SK-N-MC (cell line): Measurements from ENCODE around the gene BMERB1.
"Not testable (repeated sequence)": the region's sequence is repeated elsewhere in the genome, so short reads cannot be mapped to it uniquely, and the experiment has no call there.

Experiments used
- DNase-seq: peaks from one replicate; pipeline ENCODE4 v3.0.0-alpha.2; 2011; ENCODE audit warnings: low read depth, low spot score
- H3K27ac ChIP-seq: fragments of 200-600 bp; sonication (generic); 2 replicates; pipeline ENCODE4 v1.5.1; 2016; ENCODE audit warnings: mixed run types
- H3K36me3 ChIP-seq: fragments of 200-600 bp; sonication (generic); 2 replicates; pipeline ENCODE4 v1.6.1; 2017; ENCODE audit warnings: antibody characterized with exemption, low read length, mixed read lengths; ENCODE audit not compliant: insufficient read depth
- H3K4me3 ChIP-seq: fragments of 200-600 bp; sonication (generic); 2 replicates; pipeline ENCODE4 v1.5.1; 2016
- H3K9ac ChIP-seq: fragments of 200-600 bp; sonication (generic); 2 replicates; pipeline ENCODE4 v1.8.0; 2017; ENCODE audit warnings: mixed run types, mixed read lengths; ENCODE audit not compliant: insufficient read length
- H3K9me3 ChIP-seq: fragments of 200-600 bp; sonication (generic); 2 replicates; pipeline ENCODE4 v1.6.1; 2017; ENCODE audit warnings: low read depth, mild to moderate bottlenecking, antibody characterized with exemption, low read length, moderate library complexity, mixed read lengths
- EZH2 ChIP-seq: fragments of 200-600 bp; sonication (generic); IDR thresholded peaks from one replicate; pipeline ENCODE4 v1.6.1; 2017; ENCODE audit warnings: antibody characterized with exemption
- FOXP2 ChIP-seq: optimal IDR thresholded peaks from 2 replicates; pipeline ENCODE3; 2011; ENCODE audit warnings: mild to moderate bottlenecking, moderate library complexity; ENCODE audit not compliant: insufficient read depth; ENCODE audit errors: extremely low read length, control extremely low read depth
- POLR2AphosphoS5 ChIP-seq: IDR thresholded peaks from 2 replicates; pipeline ENCODE4 v1.6.1; 2012; ENCODE audit warnings: mild to moderate bottlenecking, low read depth, low read length, borderline replicate concordance

Gene BMERB1

DNA sequence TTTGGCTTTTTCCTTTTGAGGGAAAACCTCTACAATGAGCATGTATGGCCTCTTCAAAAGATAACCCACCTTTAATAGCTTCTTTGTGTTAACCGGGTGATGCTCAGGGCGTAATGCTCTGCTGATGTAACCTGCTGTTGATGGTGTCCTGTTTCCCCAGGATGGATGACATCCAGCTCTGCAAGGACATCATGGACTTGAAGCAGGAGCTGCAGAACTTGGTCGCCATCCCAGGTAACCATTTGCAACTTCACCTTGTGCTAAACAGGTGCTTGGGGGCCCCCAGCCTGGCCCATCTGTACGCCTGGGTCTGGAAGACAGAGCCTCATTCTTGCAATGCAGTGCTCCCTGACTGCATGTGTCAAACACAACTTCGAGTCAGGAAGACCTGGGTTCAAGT, 133.4 kb downstream of the BMERB1 start:
- TF ChIP-seq FOXP2 (no peak), EZH2 (no peak), POLR2AphosphoS5 (no peak)
- DNase-seq: no peak
- Histone ChIP-seq H3K9ac (no peak overlapping the region), H3K36me3 (no peaks in the 10 kb centered on the region), H3K9me3 (no peaks in the 10 kb centered on the region), H3K4me3 (no peak overlapping the region), H3K27ac (no peak overlapping the region)

GRCh38 chr16:15570666-15571065, 136.3 kb downstream of the BMERB1 start:
- not testable (repeated sequence) for H3K36me3 ChIP-seq, H3K4me3 ChIP-seq, H3K27ac ChIP-seq, H3K9me3 ChIP-seq, H3K9ac ChIP-seq, DNase-seq

GRCh38 chr16:15571557-15571956, 137.2 kb downstream of the BMERB1 start:
- TF ChIP-seq POLR2AphosphoS5 (no peak), FOXP2 (no peak), EZH2 (no peak)
- no peak overlapping the region for H3K27ac ChIP-seq
- H3K9ac ChIP-seq: no peak overlapping the region

DNA sequence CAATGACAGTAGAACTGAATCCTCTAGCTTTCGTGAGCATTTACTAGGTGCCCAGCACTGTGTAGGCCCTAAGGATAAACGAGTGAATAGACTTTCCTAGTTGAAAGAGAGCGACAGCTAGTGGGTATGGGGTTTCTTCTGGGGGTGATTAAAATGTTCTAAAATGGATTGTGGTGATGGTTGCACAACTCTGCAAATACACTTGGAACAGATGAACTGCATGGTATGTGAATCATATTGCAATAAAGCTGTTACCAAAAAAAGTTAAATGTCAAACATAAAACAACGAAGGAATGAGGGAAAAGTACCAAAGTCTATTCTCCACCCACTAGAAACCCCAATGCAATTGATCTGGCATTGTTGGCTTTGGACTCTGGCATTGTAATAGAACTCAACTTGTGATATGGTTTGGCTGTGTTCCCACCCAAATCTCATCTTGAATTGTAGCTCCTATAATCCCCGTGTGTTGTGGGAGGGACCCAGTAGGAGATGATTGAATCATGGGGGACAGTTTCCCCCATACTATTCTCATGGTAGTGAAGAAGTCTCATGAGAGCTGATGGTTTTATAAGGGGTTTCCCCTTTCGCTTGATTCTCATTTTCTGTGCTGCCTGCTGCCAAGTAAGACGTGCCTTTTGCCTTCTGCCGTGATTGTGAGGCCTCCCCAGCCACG, 138.1 kb downstream of the BMERB1 start:
- DNase-seq: no peak
- no peaks in the 10 kb centered on the region for H3K36me3 ChIP-seq
- no peaks in the 10 kb centered on the region for H3K9me3 ChIP-seq
- no peak for TF ChIP-seq FOXP2
- TF ChIP-seq EZH2: no peak
- no peak for TF ChIP-seq POLR2AphosphoS5
- no peak overlapping the region for H3K27ac ChIP-seq
- H3K4me3 ChIP-seq: no peak overlapping the region
- H3K9ac ChIP-seq: no peak overlapping the region

More at GRCh38 chr16:15571557-15571956, 137.2 kb downstream of the BMERB1 start:
- H3K36me3 ChIP-seq: no peaks in the 10 kb centered on the region
- no peaks in the 10 kb centered on the region for H3K9me3 ChIP-seq
- no peak for DNase-seq
- no peak overlapping the region for H3K4me3 ChIP-seq

GRCh38 chr16:15573274-15573895, 139.0 kb downstream of the BMERB1 start:
- no peak for DNase-seq
- Histone ChIP-seq H3K9ac (no peak overlapping the region), H3K27ac (no peak overlapping the region), H3K9me3 (no peaks in the 10 kb centered on the region), H3K4me3 (no peak overlapping the region), H3K36me3 (no peaks in the 10 kb centered on the region)
- no peak for TF ChIP-seq POLR2AphosphoS5

DNA sequence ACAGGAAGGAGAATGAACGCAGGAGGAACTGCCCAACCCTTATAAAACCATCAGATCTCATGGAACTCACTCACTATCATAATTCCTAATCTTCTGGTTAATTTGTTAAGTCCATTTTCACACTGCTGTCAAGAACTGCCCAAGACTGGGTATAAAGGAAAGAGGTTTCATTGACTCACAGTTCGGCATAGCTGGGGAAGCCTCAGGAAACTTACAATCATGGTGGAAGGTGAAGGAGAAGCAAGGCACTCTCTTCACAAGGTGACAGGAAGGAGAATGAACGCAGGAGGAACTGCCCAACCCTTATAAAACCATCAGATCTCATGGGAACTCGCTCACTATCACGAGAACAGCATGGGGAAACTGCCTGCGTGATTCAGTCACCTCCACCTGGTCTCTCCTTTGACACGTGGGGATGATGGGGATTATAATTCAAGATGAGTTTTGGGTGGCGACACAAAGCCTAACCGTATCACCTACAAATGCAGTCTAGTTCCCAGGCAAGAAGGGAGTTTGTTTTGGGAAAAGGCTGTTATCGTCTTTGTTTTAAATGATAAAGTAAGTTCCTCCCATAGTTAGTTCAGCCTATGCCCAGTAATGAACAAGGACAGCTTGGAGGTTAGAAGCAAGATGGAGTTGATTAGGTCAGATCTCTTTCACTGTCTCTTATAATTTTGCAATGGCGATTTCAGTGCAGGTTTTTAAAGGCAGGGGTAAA, 139.7 kb downstream of the BMERB1 start:
- not testable (repeated sequence) for H3K36me3 ChIP-seq, H3K27ac ChIP-seq, H3K4me3 ChIP-seq

GRCh38 chr16:15574614-15574948, 140.2 kb downstream of the BMERB1 start:
- Histone ChIP-seq H3K9me3 (no peaks in the 10 kb centered on the region), H3K27ac (no peak overlapping the region), H3K36me3 (no peaks in the 10 kb centered on the region), H3K9ac (no peak overlapping the region), H3K4me3 (no peak overlapping the region)
- TF ChIP-seq POLR2AphosphoS5 (no peak), FOXP2 (no peak), EZH2 (no peak)
- DNase-seq: no peak

More for the DNA sequence above, 139.7 kb downstream of the BMERB1 start:
- H3K9me3 ChIP-seq, H3K9ac ChIP-seq, DNase-seq: not testable (repeated sequence)

DNA sequence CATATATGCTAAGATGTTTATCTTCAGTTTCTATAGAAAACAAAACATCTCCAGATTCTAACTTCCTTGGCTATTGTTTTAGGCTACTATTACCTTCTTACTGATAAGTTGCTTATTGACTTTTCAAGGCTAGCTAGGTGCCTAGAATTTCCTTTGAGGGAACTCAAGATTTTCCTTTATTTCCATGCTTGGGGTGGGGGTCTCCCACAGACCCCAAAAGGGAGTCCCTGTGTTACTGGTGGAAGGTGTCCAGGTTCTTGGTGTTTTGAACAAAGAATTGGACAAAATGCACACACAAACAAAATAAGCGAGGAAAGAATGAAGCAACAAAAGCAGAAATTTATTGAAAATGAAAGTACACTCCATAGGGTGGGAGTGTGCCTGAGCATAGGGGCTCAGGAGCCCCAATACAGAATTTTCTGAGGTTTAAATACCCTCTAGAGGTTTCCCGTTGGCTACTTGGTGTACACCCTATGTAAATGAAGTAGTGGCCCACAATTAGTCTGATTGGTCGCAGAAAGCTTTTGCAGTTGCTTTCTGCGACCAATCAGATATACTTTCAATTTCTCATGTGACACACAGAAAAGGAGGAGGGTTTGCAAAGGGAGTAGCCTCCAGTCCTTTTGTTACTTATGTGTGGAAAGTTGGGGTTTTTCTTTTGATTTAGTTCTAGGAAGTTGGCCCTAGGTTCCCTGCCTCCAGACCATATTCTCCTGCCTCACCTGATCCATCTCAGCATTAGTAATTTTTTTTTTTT, 141.1 kb downstream of the BMERB1 start:
- Histone ChIP-seq H3K9ac (no peak overlapping the region), H3K4me3 (no peak overlapping the region), H3K27ac (no peak overlapping the region), H3K36me3 (no peaks in the 10 kb centered on the region), H3K9me3 (no peaks in the 10 kb centered on the region)
- no peak for DNase-seq
- TF ChIP-seq EZH2: no peak
